ENCODE measurements around the gene MB21D2. TPM values are rescaled to one million over a fixed set of nuclear protein-coding genes. Genes with fewer than 3 reads are reported as not detected.
A peak's percentile ranks its signal among the peaks of the same experiment; 100 is the strongest.

MB21D2 gene
- total and polyA plus RNA-seq, 12 donors: 1.4 to 16.8 (median 5.8) TPM

DNA sequence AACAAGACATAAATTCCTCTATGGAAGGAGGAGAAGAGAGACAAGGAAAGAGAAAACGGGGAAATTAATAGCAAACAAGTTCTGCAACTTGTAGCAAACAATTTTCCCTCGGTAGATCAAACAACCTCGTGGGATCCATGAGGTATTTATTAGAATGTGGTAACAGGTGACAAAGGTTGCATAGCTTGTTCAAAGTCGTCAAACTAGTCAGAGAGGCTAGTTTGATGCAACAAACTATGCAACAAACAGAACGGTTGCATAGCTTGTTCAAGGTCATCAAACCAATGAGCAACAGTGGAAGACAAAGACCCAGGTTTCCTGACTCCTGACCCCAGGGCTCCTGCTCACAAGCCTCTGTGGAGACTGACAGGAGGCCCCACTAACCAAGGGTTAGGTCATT is 20.7 kb downstream of the MB21D2 start:
- TF ChIP-seq CTCF (IDR thresholded peaks at IDR 0.05): no peak
- TF ChIP-seq POLR2A (IDR thresholded peaks at IDR 0.05): no peak
- Histone ChIP-seq H3K4me1 (replicated peaks in 1 of 2) (peaks cover 4 to 5% of the 10 kb centered on the region in 2 donors), H3K36me3 (replicated peaks in 1 of 2) (no peaks in the 10 kb centered on the region), H3K27me3 (no peaks in the 10 kb centered on the region), H3K9me3 (replicated peaks in 1 of 3) (no peaks in the 10 kb centered on the region), H3K27ac (no peak overlapping the region), H3K4me3 (no peak overlapping the region)
- DNase-seq: no peak
- intact Hi-C loops (cut with DNase I): no loop called here
- WGBS, 4 donors: 59 to 74% (median 69%) methylated on average over 5 of the region's 5 CpGs

DNA sequence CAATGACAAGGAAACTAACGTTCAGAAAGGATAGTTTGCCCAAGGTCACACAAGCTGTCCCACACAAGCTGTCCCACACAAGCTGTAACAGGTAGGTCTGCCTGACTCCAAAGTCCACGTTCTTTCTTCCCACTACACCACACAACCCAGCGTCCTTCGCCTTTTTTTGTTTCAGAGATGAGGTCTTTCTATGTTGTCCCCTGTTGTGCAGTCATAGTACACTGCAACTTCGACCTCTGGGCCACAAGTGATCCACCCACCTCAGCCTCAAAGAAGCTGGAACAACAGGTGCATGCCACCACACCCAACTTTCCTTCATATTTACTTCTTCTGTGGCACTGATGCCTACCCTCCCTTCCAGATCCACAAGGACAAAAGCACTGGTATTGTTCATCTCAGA is 21.4 kb downstream of the MB21D2 start:
- intact Hi-C loops (cut with DNase I): no loop called here
- DNase-seq: no peak
- 73 to 80% (median 77%) methylated on average over 5 of the region's 5 CpGs for WGBS, 4 donors

GRCh38 chr3:192894676-192895075 is 23.0 kb downstream of the MB21D2 start:
- Histone ChIP-seq H3K27ac (no peak overlapping the region), H3K27me3 (no peaks in the 10 kb centered on the region), H3K4me3 (no peak overlapping the region), H3K36me3 (replicated peaks in 1 of 2) (no peaks in the 10 kb centered on the region), H3K4me1 (replicated peaks in 1 of 2) (peaks cover 4 to 5% of the 10 kb centered on the region in 2 donors), H3K9me3 (replicated peaks in 1 of 3) (no peaks in the 10 kb centered on the region)
- TF ChIP-seq POLR2A (IDR thresholded peaks at IDR 0.05) (no peak), CTCF (IDR thresholded peaks at IDR 0.05) (no peak)
- 65 to 68% (median 66%) methylated on average over 5 of the region's 5 CpGs for WGBS, 4 donors
- intact Hi-C loops (cut with DNase I): no loop called here
- no peak for DNase-seq

More for the DNA sequence above, 21.4 kb downstream of the MB21D2 start:
- H3K27me3 ChIP-seq: no peaks in the 10 kb centered on the region
- TF ChIP-seq CTCF (IDR thresholded peaks at IDR 0.05) (no peak), POLR2A (IDR thresholded peaks at IDR 0.05) (no peak)
- H3K27ac ChIP-seq: no peak overlapping the region
- no peaks in the 10 kb centered on the region for H3K36me3 ChIP-seq (replicated peaks in 1 of 2)
- H3K4me3 ChIP-seq: no peak overlapping the region
- peaks cover 0 to 4% of the 10 kb centered on the region in 2 donors for H3K4me1 ChIP-seq (replicated peaks in 1 of 2)
- H3K9me3 ChIP-seq (replicated peaks in 1 of 3): no peaks in the 10 kb centered on the region

GRCh38 chr3:192892981-192893700 is 24.5 kb downstream of the MB21D2 start:
- peak overlapping the region in 3 of 5 donors; percentile 38 to 72 (median 68) for H3K27ac ChIP-seq
- H3K36me3 ChIP-seq (replicated peaks in 1 of 2): no peaks in the 10 kb centered on the region
- peaks cover 9 to 14% of the 10 kb centered on the region in 2 donors for H3K4me1 ChIP-seq (replicated peaks in 1 of 2)
- H3K4me3 ChIP-seq: no peak overlapping the region
- WGBS, 4 donors: 35 to 51% (median 40%) methylated on average over 13 of the region's 13 CpGs
- no peaks in the 10 kb centered on the region for H3K9me3 ChIP-seq (replicated peaks in 1 of 3)
- no peaks in the 10 kb centered on the region for H3K27me3 ChIP-seq
- intact Hi-C loops (cut with DNase I): no loop called here
- DNase-seq: peak; percentile 54 to 91 (median 84)
- TF ChIP-seq CTCF (IDR thresholded peaks at IDR 0.05): no peak
- peak in 1 of 2 donors; percentile 14 for TF ChIP-seq POLR2A (IDR thresholded peaks at IDR 0.05)

All from adrenal gland (tissue), 12 donors.